ENCODE results near the gene MYOM1.
"Not testable (repeated sequence)": the region's sequence is repeated elsewhere in the genome, so short reads cannot be mapped to it uniquely, and the experiment has no call there.

MYOM1 gene

GRCh38 chr18:3029215-3029952, 190.4 kb downstream of the MYOM1 start:
- TF ChIP-seq CTCF (IDR thresholded peaks at IDR 0.05; ENCODE audit: control insufficient read depth, extremely low read depth, insufficient read depth), result no peak
- no peak overlapping the region for H3K4me3 ChIP-seq (ENCODE audit: low read depth, low read length)
- no peak for DNase-seq (ENCODE audit: low read depth)

DNA sequence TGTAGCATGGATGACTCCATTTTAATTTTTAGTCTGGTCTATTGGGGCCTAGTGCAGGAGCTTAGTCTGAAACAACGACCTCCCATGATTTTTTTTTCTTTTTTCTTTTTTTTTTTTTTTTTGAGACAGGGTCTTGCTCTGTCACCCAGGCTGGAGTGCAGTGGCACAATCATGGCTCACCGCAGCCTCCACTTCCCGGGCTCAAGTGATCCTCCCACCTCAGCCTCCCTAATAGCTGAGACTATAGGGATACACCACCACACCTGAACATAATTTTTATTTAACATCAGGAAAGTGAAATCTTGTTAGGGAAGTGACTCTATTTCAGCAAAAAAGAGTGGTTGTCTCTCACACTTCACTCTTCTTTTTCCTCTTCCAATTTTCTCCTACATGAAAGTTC, 191.7 kb downstream of the MYOM1 start:
- not testable (repeated sequence) for H3K4me3 ChIP-seq (ENCODE audit: low read depth, low read length); DNase-seq (ENCODE audit: low read depth)

DNA sequence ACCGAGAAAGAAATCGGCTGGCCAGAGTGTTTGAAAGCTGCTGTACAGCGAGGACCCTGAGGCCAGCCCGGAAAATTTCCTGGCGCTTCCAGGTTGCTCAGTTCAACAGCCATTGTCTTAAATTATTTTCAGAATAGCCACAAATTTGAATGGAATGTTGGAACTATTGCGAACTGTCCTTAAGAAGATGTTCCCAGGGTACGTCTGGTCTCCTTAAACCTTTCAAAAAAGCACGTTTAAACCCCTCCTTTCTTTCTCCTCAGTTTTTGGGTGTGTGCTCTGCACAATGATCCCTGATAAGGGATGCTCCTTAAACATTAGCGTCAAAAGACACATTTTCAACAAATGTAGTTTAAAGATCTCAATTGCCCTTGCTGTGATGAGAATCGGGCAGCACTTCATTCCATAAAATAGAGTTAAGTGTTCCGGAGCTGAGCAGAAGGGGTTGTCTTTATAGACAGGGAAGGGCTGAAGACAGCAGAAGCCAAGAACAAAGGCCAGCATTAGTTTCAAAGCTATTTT, 192.3 kb downstream of the MYOM1 start:
- no peak overlapping the region for H3K4me3 ChIP-seq (ENCODE audit: low read depth, low read length)
- TF ChIP-seq CTCF (IDR thresholded peaks at IDR 0.05; ENCODE audit: control insufficient read depth, extremely low read depth, insufficient read depth), result no peak
- DNase-seq (ENCODE audit: low read depth), result no peak

GRCh38 chr18:3025544-3025943, 194.2 kb downstream of the MYOM1 start:
- H3K4me3 ChIP-seq (ENCODE audit: low read depth, low read length), result no peak overlapping the region
- no peak for DNase-seq (ENCODE audit: low read depth)
- TF ChIP-seq CTCF (IDR thresholded peaks at IDR 0.05; ENCODE audit: control insufficient read depth, extremely low read depth, insufficient read depth), result no peak

DNA sequence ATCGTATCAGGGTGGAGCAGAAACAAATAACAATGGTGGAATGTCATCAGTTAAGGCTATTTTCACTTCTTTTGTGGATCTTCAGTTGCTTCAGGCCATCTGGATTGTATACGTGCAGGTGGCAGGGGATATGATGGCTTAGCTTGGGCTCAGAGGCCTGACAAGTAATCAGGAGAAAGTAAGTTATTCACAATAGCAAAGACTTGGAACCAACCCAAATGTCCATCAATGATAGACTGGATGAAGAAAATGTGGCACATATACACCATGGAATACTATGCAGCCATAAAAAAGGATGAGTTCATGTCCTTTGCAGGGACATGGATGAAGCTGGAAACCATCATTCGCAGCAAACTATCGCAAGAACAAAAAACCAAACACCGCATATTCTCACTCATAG, 196.2 kb downstream of the MYOM1 start:
- not testable (repeated sequence) for H3K4me3 ChIP-seq (ENCODE audit: low read depth, low read length); DNase-seq (ENCODE audit: low read depth)
